Right cardiac atrium (tissue), 5 donors: ENCODE results near the gene DNM2. TPM values are rescaled to one million over a fixed set of nuclear protein-coding genes. Genes with fewer than 3 reads are reported as not detected.
"Not testable (repeated sequence)": the region's sequence is repeated elsewhere in the genome, so short reads cannot be mapped to it uniquely, and the experiment has no call there.

ENCODE experiments used
- ATAC-seq, 2 donors: fragments of 200-7000 bp; cut with Tn5 transposase; one replicate each; pipeline versions ENCODE4 v1.8.0 to v1.9.1; 2020; ENCODE audit warnings: moderate library complexity in 2 of 2, mild to moderate bottlenecking in 1 of 2
- DNase-seq, 3 donors: peaks; one replicate each; pipeline ENCODE4 v3.0.0-alpha.2; 2020
- H3K27ac ChIP-seq: one replicate; pipeline ENCODE4 v1.5.1; 2013; ENCODE audit warnings: mild to moderate bottlenecking, low read length, control low read depth, moderate library complexity
- H3K27me3 ChIP-seq: one replicate; pipeline ENCODE4 v1.6.1; 2013; ENCODE audit not compliant: control insufficient read depth, insufficient read depth
- H3K4me1 ChIP-seq: one replicate; pipeline ENCODE4 v1.6.1; 2013; ENCODE audit warnings: low read length; ENCODE audit not compliant: control insufficient read depth, insufficient read depth
- H3K4me3 ChIP-seq: one replicate; pipeline ENCODE4 v1.5.1; 2013; ENCODE audit warnings: low read length, control low read depth
- H3K9me3 ChIP-seq: one replicate; pipeline ENCODE4 v1.6.1; 2013; ENCODE audit warnings: low read length; ENCODE audit not compliant: control insufficient read depth
- WGBS: extraction: QIAGEN DNeasy Blood & Tissue Kit; methylation state at CpG from one replicate; pipeline ENCODE4 v1.1.7; 2013; 5-methylcytosine and 5-hydroxymethylcytosine counted together
- intact Hi-C, 4 donors: fragments of 100-400 bp; cut with DNase I; formaldehyde crosslinking; loops; one replicate each; pipeline versions ENCODE4 v1.11.0 to v1.14.0; 2022 to 2023
- polyA plus RNA-seq: library from polyadenylated mRNA; stranded (reverse); fragments of 200-250 nt; gene quantifications from one replicate; pipeline ENCODE4 v1.2.3, GENCODE V29; 2013
- total RNA-seq, 4 donors: library from RNA; stranded (reverse); fragmentation: NEBNext Ultra II Directional; extraction: Animal tissue kit (Norgen Biotek cat#: 25700); gene quantifications; one replicate each; pipeline ENCODE4 v1.2.1, GENCODE V29; 2021
- donor health status: healthy with polysubstance abuse.
- donor health status: DM: no; HTN: yes; CAD: no.
- donor health status: DM: no; HTN: no; CAD: no.
- donor health status: DM: no; HTN: yes; CAD: no; lungs with severe emphysema.
- donor health status: DM: yes; HTN: yes; CAD: no.

Gene DNM2
- total and polyA plus RNA-seq, 5 donors, result 129 to 202 (median 180) TPM

DNA sequence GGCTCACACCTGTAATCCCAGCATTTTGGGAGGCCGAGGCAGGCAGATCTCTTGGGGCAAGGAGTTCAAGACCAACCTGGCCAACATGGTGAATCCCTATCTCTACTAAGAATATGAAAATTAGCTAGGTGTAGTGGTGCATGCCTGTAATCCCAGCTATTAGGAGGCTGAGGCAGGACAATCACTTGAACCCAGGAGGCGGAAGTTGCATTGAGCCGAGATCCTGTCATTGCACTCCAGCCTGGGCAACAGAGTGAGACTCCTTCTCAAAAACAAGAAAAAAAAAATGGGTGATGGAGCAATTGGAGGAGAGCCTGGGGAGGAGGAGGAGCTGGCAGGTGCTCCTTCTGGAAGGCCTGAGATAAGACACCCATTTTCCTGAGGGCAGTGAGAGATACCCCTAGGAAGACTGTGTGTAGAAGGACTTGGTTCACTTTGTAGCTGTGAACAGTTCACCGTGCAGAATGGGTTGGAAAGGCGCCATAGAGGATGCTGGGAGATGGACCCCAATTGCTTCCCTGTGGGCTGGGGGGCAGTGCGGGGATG is 144.8 kb downstream of the DNM2 start:
- ATAC-seq, result no peak
- Histone ChIP-seq H3K4me1 (peaks cover 2% of the 10 kb centered on the region), H3K4me3 (no peak overlapping the region), H3K9me3 (no peaks in the 10 kb centered on the region), H3K27ac (no peak overlapping the region), H3K27me3 (no peaks in the 10 kb centered on the region)
- DNase-seq, result no peak
- intact Hi-C loops, result loop anchor here in 3 of 4 donors (10.0 kb wide), 3 partner anchors 78 to 148 kb away; partner anchors contain the start of gene DNM2 (in 3 of the 3)
- WGBS, result 86% methylated on average over 6 of the region's 6 CpGs

DNA sequence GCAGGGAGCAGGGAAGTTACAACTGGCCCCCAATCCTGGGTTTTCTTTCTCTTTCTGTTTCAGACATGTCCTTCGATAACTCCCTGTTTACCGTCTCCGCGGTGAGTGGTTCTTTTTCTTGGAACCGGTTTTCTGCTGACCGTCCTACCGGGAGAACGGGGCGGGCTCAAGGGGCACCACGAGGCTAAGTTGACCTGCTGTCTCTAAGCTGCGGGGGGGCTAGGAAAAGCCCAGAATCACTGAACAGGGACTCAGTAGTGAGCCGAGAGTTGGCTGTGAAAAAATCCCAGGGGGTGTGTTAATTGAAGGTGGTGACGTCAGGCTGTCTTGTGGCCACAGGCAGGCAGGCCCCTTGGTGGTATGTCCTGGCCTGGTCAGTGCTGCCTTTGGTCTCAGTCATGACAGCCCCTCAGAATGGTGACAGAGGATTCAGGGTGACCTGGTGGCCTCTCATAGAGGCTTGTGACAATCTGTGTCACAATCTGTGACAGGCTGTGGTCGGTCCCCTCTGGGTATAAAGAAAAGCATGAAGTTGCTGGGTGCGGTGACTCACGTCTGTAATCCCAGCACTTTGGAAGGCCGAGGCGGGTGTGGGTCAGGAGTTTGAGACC is 145.3 kb downstream of the DNM2 start:
- Histone ChIP-seq H3K9me3 (no peaks in the 10 kb centered on the region), H3K4me1 (peaks cover 2% of the 10 kb centered on the region), H3K27me3 (no peaks in the 10 kb centered on the region), H3K27ac (no peak overlapping the region), H3K4me3 (no peak overlapping the region)
- ATAC-seq, result peak; percentile 10 to 45
- intact Hi-C loops, result loop anchor here in 3 of 4 donors (10.0 kb wide), 3 partner anchors 78 to 148 kb away; partner anchors contain the start of gene DNM2 (in 3 of the 3)
- peak in 2 of 3 donors; percentile 39 to 55 for DNase-seq
- WGBS, result 62% methylated on average over 18 of the region's 18 CpGs

DNA sequence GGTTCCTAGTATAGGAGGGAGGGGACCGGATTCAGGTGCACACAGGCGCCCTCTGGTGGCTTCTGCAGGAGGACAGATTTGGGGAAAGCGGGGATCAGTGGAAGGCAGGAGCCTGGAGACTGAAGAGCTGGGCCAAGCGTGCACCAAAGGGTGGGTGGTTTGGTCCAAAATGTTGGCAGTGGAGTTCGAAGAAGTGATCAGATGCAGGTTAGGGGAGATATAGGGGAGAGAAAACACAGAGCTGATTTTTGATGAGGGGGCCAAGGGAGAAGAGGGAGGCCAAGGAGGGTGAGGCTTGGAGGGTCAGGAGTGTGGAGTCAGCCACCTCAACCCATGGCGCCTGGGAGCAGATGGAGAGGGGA is 146.6 kb downstream of the DNM2 start:
- ATAC-seq, result peak; percentile 75 to 76
- intact Hi-C loops, result loop anchor here in 3 of 4 donors (10.0 kb wide), 3 partner anchors 80 to 150 kb away; partner anchors contain the start of gene DNM2 (in 3 of the 3)
- Histone ChIP-seq H3K4me1 (peaks cover 2% of the 10 kb centered on the region), H3K4me3 (no peak overlapping the region), H3K27ac (no peak overlapping the region), H3K27me3 (no peaks in the 10 kb centered on the region), H3K9me3 (no peaks in the 10 kb centered on the region)
- 12% methylated on average over 6 of the region's 6 CpGs for WGBS
- DNase-seq, result peak; percentile 82 to 95 (median 94)

DNA sequence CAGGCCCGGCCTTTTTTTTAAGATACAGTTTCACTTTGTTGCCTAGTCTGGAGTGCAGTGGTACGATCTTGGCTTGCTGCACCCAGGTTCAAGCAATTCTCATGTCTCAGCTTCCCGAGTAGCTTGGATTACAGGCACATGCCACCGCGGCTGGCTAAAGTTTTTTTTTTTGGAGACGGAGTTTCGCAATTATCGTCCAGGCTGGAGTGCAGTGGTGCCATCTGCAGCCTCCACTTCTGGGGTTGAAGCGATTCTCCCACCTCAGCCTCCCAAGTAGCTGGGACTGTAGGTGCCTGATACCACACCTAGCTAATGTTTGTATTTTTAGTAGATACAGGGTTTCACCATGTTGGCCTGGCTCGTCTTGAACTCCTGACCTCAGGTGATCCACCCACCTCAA is 148.6 kb downstream of the DNM2 start:
- Histone ChIP-seq H3K4me3 (no peak overlapping the region), H3K27ac (no peak overlapping the region), H3K9me3 (no peaks in the 10 kb centered on the region), H3K4me1 (peaks cover 2% of the 10 kb centered on the region), H3K27me3 (no peaks in the 10 kb centered on the region)
- intact Hi-C loops, result loop anchor here (5.0 to 10.0 kb wide), 5 partner anchors 82 to 152 kb away; partner anchors contain the start of gene DNM2 (in 4 of the 4)
- ATAC-seq, result no peak
- no peak for DNase-seq
- WGBS, result 88% methylated on average over 10 of the region's 10 CpGs

DNA sequence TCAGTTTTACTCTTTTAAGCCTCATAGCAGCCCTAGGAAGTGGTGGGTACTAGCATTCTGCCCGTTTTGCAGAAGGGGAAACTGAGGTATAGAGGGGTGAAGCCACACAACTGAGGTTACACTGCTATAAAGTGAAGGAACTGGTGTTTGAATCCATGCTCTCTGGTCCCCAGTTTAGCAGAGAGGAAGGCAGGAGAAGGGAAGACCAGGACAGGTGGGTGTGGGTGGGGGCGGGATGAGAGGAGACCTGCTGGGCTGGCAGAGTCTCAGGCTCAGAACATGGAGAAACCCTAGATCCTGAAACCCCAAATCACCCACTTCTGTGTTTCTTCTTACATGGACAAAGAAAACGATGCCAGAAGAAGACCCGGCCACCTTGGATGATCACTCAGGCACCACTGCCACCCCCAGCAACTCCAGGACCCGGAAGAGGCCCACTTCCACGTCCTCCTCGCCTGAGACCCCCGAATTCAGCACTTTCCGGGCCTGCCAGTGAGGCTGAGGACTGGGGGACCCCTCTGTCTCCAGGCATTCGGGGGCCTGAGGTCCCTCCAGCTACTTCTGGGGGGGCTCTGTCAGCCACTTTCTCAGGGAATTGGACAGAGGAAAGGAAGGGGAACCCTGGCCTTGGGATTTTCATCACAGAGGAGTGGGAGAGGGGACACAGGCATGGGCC is 151.1 kb downstream of the DNM2 start:
- no peak overlapping the region for H3K27ac ChIP-seq
- intact Hi-C loops, result loop anchor here (5.0 to 10.0 kb wide), 5 partner anchors 84 to 154 kb away; partner anchors contain the start of gene DNM2 (in 4 of the 4)
- no peaks in the 10 kb centered on the region for H3K9me3 ChIP-seq
- 92% methylated on average over 10 of the region's 10 CpGs for WGBS
- peaks cover 2% of the 10 kb centered on the region for H3K4me1 ChIP-seq
- H3K27me3 ChIP-seq, result no peaks in the 10 kb centered on the region
- ATAC-seq (no peak), DNase-seq (no peak)
- H3K4me3 ChIP-seq, result no peak overlapping the region

DNA sequence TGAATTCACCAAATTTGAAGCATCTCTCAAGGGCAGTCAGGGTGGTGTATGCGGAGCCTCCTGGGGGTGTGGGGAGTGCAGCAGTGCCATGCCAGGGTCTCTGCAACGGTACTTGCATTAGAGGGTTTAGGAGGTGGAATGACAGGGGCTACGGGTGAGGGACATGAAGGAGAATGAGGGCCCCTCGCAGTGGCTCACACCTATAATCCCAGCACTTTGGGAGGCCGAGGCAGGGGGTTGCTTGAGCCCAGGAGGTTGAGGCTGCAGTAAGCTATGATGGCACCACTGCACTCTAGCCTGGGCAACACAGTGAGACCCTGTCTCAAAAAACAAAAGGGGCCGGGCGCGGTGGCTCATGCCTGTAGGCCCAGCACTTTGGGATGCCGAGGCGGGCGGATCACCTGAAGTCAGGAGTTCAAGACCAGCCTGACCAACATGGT is 152.0 kb downstream of the DNM2 start:
- not testable (repeated sequence) for H3K27ac ChIP-seq, H3K4me3 ChIP-seq, H3K4me1 ChIP-seq, H3K9me3 ChIP-seq, ATAC-seq, H3K27me3 ChIP-seq
- intact Hi-C loops, result loop anchor here (2.0 to 10.0 kb wide), 8 partner anchors 35 to 155 kb away; partner anchors contain the start of genes DNM2 (in 4 of the 4), TIMM29 (in 3 of the 4) and YIPF2 (in 3 of the 4)
- WGBS, result 94% methylated on average over 11 of the region's 11 CpGs
- peak; percentile 56 to 74 (median 73) for DNase-seq

DNA sequence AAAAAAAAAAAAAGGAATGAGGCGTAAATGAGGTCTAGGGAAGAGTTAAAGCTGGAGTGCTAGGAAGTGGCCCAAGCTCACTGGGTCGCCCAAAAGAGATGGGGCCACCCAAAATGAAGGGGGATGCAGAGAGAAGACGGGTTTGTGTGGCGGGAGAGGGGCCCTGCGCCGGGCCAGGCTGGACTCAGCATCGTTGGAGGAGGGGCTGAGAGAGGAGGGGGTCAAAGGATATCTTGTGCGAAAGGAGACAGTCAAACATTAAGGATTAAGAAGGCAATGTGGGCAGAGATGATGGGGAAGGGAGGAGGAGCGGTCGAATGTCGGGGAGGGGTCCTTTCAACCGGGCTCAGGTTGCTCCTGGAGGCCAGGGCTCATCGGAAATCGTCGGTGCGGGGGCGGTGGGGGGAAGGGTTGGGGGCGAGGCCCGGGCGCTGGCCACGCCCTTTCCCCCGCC is 152.6 kb downstream of the DNM2 start:
- H3K4me1 ChIP-seq, result no peaks in the 10 kb centered on the region
- peak; percentile 9 to 32 for ATAC-seq
- intact Hi-C loops, result loop anchor here in 3 of 4 donors (2.0 to 10.0 kb wide), 3 partner anchors 36 to 57 kb away; partner anchors contain the start of genes TIMM29 (in 3 of the 3) and YIPF2 (in 3 of the 3)
- H3K27me3 ChIP-seq, result no peaks in the 10 kb centered on the region
- no peak for DNase-seq
- H3K9me3 ChIP-seq, result no peaks in the 10 kb centered on the region
- peak overlapping the region; percentile 25 for H3K4me3 ChIP-seq
- peak overlapping the region; percentile 13 for H3K27ac ChIP-seq
- WGBS, result 3% methylated on average over 21 of the region's 22 CpGs

DNA sequence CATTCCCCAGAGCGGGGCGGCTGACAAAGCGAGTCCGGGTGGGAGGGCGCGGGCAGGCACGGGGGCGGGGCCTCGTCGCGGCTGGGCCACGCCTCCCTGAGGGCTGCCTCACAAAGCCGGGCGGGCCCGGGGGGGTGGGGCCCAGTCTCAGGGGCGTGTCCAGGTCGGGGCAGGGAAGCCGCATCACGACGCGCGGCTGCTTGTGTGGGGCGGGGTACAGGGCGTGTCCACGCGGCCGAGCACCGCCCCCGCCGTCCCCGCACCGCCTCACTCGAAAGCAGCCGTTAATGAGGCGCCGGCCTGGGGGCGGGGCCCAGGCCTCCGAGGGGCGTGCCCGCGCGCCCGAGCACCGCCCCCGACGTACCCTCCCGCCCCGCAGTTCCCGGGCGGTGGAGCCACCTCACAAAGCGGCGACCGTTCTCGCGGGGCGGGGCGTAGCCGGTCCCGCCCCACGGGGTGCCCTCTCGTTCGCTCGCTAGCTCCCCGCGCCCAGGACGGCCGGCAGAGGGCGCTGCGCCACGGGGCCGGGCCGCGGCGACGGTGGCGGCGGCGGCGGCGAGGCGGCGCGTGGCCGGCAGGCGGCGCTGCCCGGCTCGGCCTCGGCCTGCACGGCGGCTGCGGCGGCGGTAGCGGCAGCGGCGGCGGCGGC is 153.2 kb downstream of the DNM2 start, which contains the start of gene CARM1:
Gene CARM1, plus strand, starts transcription at position 599 of the 649 bp plus-strand sequence. CDS start 150 bp downstream, outside the sequence.
- intact Hi-C loops, result loop anchor here in 3 of 4 donors (2.0 to 10.0 kb wide), 3 partner anchors 36 to 56 kb away; partner anchors contain the start of genes TIMM29 (in 3 of the 3) and YIPF2 (in 3 of the 3)
- peak; percentile 97 to 98 for ATAC-seq
- 1% methylated on average over 93 of the region's 99 CpGs for WGBS
- H3K4me1 ChIP-seq, result no peaks in the 10 kb centered on the region
- DNase-seq, result peak; percentile 99 to 100 (median 100)
- peak within 1 kb of the TSS; percentile 76 for H3K27ac ChIP-seq
- H3K9me3 ChIP-seq, result no peaks in the 10 kb centered on the region
- H3K4me3 ChIP-seq, result peak within 1 kb of the TSS; percentile 98
- H3K27me3 ChIP-seq, result no peaks in the 10 kb centered on the region

DNA sequence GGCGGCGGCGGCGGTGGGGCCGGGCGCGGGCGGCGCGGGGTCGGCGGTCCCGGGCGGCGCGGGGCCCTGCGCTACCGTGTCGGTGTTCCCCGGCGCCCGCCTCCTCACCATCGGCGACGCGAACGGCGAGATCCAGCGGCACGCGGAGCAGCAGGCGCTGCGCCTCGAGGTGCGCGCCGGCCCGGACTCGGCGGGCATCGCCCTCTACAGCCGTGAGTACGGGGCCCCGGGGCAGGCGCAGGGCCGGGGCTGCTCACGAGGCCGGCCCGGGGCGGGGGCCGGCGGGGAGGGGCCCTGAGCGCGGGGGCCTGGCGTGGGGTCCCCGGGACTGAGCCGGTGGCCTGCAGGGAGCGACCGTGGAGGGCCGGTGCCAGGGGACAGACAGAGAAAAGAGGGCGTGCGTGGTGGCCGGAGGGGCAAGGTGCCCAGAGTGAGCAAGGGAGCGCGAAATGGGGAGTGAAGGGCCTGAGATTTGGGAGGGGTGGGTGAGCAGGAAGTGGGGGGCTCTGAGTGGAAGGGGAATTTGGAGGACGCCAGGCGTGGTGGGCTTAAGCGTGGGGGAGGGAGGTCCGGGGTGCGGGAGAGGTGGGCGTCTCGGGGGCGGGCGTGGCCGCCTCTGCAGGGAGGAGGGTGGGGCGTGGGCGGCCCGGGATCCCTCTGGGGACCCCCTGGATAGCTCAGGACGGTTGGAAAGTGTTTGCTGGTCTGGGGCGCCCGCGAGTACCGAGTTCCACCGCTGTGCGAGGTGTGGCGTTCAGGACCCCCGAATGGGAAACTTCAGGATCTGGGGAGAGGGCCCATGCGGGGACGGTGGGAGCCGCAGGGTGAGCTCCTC is 154.0 kb downstream of the DNM2 start:
- no peaks in the 10 kb centered on the region for H3K27me3 ChIP-seq
- peak overlapping the region; percentile 76 for H3K27ac ChIP-seq
- DNase-seq (peak; percentile 64 to 85 (median 82)), ATAC-seq (peak in 1 of 2 donors; percentile 3)
- peak overlapping the region; percentile 98 for H3K4me3 ChIP-seq
- peaks cover 2% of the 10 kb centered on the region for H3K4me1 ChIP-seq
- WGBS, result under 1% methylated on average over 90 of the region's 90 CpGs
- intact Hi-C loops, result loop anchor here in 3 of 4 donors (2.0 to 10.0 kb wide), 3 partner anchors 37 to 55 kb away; partner anchors contain the start of genes TIMM29 (in 3 of the 3) and YIPF2 (in 3 of the 3)
- no peaks in the 10 kb centered on the region for H3K9me3 ChIP-seq
